Head of caudate nucleus (tissue), 42 donors: Measurements from ENCODE around the gene GRB10.

Source experiments
- DNase-seq, 42 donors: peaks; one replicate each; pipeline versions ENCODE4 v3.0.0 to v3.0.0-alpha.2; 2020 to 2021; ENCODE audit warnings: mixed read lengths in 7 of 42
- intact Hi-C: fragments of 100-400 bp; cut with DNase I; formaldehyde crosslinking; loops from one replicate; pipeline ENCODE4 v1.15.0; 2022

Gene GRB10

DNA sequence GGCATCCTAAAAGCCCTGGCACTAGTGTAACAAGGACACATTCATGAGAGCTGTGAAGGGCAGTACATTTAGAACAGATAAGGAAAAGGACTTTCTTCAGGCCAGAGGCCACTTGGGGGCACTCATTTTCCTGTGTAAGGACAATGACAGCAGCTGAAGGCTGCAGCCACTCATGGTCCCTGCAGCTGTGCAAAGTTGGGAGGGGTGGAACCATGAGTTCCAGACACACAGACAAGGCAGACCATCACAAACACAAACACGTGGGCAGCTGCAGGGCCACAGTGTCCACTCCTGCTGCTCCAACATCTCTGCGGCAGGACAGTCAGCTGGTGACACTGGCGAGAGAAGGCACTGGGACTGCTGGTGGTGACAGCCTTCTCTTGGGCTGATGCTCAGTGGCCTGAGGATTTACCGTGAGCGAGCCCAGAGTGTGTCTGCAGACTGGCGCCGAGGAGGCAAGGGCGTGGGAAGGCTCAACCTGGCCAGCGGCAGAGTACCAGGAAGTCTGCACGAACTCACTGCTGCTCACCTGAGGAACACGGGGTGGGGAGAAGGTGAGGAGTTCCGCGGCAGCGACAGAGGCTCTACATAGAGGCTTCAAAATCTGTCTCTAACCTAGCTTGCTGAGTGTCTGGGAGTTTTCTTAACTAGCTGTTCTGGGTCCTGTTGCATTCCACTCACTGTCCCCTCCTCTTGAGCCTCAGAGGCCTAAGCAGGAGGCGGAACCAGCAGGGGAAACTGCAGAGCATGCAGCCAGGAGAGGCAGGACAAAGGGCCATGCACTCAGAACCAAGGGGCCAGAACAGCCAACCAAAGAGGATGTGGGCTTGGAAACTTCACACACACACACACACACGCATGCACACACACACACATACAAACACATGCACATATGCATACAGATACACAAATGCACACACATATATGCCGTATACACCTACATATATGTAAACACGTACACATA lies 141.0 kb downstream of the GRB10 start:
- intact Hi-C loops = loop anchor here (5.0 kb wide), 1 partner anchor 36 kb away; no protein-coding TSS in a partner anchor
- peak; percentile 69 to 97 (median 90) for DNase-seq

DNA sequence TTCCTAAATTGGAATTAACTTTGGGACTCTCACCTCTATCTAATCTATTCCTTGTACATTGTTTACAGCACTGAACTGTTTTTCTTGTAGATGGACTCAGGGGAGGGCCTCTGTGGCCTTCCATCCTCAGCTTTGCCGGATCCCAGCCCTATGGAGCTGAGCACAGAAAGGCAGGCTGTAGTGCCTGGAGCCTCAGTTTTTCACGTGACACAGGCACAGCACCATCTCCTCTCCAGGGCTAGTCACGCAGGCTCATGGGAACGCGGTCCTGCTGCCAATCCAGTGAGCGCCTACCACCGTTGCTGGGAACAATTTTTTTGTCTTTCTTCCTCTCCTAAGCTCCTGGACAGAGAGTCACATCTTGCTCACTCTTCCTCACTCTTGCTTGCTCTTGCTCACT lies 141.9 kb downstream of the GRB10 start:
- peak in 19 of 42 donors; percentile 33 to 82 (median 54) for DNase-seq
- intact Hi-C loops = loop anchor here (5.0 kb wide), 1 partner anchor 37 kb away; no protein-coding TSS in a partner anchor

DNA sequence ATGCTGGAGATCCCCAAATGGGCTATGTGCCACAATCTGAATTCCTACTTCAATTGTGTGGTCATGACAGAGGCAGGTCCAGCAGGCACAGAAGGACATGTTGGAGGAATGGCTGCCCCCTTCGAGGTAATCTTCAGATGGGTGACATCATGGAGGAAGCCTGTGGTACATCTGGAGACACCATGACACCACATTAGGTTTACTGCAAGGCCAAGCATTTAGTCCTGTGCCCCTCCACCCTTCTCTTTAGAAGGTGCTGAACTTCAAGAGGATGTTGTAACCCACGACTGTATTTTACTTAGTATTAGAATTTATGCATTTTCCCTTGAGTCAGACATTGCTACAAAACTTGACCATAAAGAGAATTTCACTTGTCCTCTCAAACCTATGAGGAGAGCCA lies 142.4 kb downstream of the GRB10 start:
- intact Hi-C loops = loop anchor here (5.0 kb wide), 1 partner anchor 37 kb away; no protein-coding TSS in a partner anchor

DNA sequence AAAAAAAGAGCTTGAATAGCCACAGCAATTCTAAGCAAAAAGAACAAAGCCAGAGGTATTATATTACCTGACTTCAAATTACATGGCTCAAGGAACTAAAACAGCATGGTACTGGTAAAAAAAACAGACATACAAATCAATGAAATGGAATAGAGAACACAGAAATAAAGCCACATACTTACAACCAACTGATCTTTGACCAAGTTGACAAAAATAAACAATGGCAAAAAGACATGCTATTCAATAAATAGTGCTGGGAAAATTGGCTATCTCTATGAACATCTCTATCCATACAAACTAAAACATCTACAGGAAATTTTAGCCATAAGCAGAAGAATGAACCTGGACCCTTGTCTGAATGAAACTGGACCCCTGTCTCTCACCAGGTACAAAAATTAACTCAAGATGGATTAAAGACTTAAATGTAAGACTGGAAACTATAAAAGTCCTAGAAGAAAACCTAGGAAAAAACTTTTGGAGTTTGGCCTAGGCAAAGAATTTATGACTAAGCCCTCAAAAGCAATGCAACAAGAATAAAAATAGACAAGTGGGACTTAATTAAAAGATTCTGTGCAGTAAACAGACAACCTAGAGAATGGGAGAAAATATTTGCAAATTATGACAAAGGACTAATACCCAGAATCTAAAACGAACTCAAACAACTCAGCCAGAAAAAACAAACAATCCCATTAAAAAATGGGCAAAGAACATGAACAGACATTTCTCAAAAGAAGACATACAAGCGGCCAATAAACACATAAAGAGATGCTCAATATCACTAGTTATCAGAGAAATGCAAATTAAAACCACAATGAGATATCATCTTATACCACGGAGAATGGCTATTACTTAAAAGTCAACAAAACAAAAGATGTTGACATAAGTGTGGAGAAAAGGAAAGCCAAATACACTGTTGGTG lies 144.7 kb downstream of the GRB10 start:
- intact Hi-C loops = no loop called here
- DNase-seq = no peak

More for the DNA sequence above, 142.4 kb downstream of the GRB10 start:
- DNase-seq = peak in 2 of 42 donors; percentile 26 to 42

DNA sequence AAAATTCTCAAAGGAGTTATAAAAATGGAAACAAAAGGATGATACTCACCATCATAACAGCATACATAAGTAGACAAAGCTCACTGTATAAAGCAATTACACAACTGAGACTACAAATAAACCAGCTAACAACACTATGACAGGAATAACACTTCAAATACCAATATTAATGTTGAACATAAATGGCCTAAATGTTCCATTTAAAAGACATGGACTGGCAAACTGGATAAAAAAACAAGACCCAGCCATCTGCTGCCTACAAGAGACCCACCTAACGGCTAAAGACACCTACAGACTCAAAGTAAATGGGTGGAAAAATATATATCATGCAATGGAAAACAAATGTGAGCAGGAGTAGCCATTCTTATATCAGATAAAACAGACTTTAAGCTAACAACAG lies 148.3 kb downstream of the GRB10 start:
- DNase-seq = no peak
- intact Hi-C loops = no loop called here

DNA sequence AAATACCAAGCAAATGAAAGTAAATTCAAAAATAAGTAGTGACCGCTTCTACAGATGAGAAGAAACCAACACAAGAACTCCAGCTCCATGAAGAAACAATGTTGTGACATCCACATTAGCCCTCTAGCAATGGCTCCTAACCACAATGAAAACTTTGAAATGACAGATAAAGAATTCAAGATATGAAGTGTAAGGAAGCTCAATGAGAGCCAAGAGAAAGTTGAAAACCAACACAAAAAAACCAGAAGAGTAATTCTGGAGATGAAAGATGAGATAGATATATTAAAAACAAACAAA lies 149.3 kb downstream of the GRB10 start:
- intact Hi-C loops = no loop called here
- DNase-seq = no peak

DNA sequence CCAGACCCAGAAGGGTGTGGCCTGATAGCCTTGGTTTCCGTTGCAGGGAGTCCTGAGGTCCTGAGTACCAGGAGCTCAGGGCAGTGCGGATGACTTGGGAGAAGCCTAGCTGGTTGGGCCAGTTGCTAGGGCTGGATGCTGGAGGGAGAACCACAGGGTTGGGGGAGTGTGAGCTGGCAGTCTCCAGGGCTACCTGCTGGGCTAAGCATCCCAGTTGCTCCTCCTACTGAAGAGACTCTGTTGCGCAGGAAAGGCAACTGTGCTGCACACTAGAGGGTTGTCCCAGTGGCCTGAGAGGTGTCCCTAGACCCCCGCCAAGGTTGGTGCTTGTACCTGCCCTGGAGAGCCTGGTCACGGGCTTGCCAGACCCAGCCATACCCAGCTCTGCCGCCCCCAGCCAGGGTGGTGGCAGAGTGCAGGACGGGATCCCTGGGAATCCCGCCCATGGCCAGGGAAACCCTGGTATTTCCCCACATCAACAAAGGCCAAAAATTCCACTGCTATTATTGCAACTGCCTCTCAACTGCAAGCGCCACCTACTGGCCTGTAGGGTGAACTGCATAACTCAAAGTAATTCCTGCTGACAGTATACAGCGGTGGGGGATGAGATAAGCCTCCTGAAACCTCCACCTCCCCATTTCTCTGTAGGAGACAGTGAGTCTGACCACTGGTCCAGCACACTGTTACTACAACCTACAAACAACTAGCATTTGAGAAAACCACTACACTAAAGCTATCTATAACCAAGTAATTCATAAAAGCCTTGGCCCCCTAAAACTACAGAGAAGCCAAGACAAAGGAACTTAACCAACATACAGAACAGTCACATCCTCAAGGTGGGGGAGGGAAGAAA lies 149.9 kb downstream of the GRB10 start:
- DNase-seq = peak in 23 of 42 donors; percentile 31 to 78 (median 53)
- intact Hi-C loops = no loop called here

DNA sequence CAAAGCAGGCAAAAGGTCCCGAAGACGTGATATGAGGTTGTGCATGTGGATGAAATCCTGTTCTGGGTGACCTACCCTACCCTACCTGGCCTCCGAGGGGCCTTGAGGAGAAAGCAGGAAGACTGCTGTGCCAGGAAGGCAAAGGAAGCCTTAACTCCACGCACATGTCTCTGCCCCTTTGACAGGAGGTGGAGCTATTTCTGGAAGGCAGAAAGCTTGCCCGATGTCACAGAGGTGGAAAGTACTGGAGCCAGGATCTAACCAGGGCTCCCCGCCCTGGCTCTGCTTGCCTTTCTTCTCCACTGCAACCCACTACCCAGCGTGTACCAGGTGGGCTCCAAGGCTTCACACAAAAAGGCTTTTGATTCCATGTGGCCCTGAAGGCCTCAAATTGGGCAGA lies 151.1 kb downstream of the GRB10 start:
- intact Hi-C loops = no loop called here
- DNase-seq = peak in 4 of 42 donors; percentile 13 to 43 (median 32)

DNA sequence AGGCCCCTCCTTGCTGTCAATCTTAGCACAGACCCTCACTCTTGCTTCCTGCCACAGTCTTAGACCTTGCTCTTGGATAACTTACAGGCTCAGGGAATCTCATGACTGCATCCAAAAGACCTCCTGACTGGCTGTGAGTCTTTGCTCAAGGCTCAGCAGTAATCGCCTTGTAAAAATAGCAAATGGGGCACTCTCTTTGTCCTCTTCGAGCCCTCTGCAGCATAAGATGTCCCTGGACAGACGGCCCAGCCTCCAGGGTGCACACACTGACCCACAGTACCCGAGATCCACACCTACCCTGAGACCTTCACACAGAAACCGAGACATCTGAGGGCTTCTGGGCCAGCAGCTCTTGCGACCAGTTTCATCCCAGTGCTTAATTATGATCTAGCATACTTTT lies 151.6 kb downstream of the GRB10 start:
- intact Hi-C loops = no loop called here
- DNase-seq = peak in 3 of 42 donors; percentile 5 to 41 (median 14)

DNA sequence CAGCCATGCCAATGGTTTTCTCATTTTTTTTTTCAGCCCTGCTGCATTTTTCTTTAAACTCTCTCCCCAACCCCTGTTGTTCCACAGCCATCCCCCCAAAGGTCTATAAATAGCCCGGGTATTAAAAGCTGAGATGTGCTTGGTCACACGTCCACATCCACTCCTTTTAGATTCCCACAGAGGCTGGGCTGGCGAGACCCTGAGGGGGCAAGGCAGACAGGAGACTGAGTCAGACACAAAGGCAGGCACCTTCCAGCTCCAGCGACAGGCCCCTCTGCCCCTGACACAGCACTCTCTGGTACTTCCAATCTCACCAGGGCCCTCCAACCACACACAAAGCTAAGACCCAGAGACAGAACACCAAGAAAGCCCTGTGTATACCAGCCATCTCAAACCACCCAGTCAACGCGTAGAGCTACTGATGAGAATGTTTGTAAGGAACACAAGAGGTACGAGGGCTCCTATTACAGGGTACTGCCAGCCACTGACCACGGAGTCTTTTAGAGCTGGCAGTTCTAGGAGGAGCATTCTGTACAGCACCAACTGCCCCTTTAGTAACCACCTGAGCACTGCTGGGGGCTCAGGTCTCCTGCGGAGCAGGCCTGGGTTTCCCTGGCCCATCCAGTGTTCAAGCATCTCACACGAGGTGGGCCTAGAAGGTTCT lies 153.3 kb downstream of the GRB10 start:
- intact Hi-C loops = no loop called here
- peak in 2 of 42 donors; percentile 3 to 41 for DNase-seq

DNA sequence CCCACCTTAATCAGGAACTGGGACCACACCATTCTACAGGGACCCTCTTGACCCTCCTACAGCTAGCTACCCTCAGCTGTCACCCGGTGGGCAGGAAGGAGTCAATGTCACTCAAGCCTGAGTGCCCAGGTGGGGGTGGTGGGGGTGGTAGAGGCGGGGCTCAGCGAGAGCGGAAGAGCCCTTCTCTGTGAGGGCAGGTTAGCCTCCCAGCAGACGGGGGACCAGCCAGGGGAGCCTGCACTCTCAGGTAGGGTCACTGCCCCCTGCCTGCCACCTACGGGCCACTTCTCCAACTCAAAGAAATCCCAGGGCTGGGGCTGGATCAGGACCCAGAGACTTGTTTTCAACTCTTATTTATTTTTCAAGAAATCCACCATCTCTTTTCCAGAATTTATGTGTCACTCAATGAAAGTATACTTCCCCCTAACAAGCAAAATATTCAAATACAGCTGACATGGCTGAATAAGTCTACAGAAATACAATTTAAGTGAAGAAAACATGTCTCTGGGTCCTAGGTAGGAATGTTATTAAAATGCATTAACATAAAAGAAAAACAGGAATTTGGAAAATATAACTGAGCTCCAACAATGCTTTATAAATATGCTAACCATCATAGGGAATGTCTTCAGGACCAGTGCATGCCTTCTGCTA lies 154.1 kb downstream of the GRB10 start:
- intact Hi-C loops = no loop called here
- peak in 3 of 42 donors; percentile 6 to 38 (median 25) for DNase-seq

DNA sequence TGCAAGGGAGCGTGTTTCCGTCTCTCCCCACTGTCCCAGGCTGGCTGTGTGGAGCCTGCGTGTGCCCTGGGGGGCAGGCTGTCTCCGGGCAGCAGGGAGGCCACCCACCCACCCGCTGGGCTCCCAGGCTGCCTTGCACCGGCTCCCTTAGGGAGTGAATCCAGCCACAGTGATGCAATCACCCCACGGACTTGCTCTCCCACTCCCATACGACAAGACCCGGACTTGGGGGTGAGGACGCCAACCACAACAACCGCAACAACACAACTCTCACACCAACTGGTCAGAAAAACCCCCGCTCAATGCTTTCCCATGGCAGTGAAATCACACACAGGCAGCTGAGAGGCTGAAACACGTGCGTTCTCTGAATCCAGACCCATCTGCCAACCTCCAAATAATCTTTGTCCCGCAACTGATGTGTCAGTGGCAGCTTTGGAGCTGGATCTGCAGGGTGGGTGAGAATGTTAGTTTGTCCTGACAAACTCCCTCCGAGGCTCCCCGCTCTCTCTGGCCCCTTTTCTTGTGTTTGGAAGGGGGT lies 154.8 kb downstream of the GRB10 start:
- intact Hi-C loops = no loop called here
- peak in 3 of 42 donors; percentile 6 to 45 (median 35) for DNase-seq

DNA sequence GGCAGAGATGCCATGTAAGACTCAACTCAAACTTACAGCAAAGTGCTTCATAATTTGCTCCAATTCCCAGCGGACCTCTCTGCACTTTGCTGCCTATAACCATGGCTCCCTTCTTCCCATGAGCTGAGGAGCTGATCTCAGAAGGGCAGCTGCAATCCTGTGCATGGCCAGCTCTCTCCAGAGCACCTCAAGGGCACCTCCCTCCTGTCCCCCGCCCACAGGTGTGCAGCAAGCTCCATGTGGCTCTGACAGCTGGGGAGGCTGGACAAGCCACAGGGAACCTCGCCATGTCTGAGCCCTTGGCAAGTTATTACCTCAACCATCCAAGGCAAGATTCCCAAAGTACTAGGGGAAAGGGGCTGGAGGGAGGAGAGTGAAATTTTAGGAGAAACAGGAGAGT lies 156.4 kb downstream of the GRB10 start:
- intact Hi-C loops = no loop called here
- peak in 2 of 42 donors; percentile 6 to 32 for DNase-seq

DNA sequence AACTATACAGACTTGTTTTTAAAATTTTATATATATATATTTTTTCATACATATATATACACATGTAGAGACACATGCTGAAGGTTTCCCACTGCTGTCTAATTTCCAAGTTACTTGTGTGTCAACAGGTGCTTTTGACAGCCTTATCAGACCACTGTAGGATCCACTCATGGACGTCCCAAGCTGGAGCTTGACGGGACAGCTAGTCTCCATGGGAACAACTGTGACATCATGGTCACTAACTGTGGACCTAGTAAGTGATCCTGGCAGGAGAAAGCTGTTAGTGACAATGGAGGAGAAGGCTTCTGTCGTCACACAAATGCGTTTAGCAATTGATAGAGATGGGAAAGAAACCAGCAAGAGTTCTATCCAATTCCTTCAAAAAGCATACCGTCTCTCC lies 157.3 kb downstream of the GRB10 start:
- intact Hi-C loops = no loop called here
- DNase-seq = no peak

DNA sequence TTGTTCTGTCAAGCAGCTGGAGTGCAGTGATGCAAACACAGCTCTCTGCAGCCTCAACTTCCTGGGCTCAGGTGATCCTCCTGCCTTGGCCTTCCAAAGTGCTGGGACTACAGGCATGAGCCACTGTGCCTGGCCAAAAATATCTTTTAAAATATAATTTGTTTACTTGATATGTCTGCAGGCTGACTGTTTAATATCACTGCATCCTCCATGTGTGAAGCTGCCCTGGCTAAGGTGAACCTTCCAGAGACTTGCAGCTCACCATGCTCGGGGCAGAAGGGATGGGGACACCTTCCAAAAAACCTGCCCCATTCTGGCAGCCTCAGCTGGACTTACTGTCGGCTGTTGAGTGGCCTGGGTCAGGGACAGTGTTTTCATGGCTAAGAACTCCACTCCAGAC lies 159.9 kb downstream of the GRB10 start:
- peak in 1 of 42 donors; percentile 3 for DNase-seq
- intact Hi-C loops = no loop called here

DNA sequence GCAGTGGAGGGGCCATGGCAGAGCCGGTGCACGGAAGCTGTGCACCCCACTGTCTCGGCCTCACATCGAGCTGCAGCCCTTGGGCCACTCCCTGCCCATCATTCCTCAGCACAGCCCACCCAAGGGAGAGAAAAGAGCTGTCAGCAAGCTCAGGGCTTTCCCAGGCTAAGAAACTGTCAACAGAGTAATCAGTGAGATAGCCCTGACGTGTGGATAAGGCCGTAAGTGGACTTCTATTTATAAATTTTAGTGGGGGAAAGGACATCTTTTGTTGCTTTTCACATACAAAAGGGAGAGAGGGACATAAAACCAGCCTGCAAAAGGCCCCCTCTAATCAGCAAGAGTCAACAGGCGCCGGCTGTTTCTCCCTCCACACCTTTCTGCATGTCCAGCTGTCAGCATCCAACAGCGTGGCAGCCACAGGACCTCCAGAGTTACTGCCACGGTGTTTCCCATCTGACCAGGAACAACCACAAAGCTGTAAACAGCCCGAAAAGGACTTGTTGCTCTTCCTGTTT lies 160.7 kb downstream of the GRB10 start:
- peak in 1 of 42 donors; percentile 5 for DNase-seq
- intact Hi-C loops = no loop called here

DNA sequence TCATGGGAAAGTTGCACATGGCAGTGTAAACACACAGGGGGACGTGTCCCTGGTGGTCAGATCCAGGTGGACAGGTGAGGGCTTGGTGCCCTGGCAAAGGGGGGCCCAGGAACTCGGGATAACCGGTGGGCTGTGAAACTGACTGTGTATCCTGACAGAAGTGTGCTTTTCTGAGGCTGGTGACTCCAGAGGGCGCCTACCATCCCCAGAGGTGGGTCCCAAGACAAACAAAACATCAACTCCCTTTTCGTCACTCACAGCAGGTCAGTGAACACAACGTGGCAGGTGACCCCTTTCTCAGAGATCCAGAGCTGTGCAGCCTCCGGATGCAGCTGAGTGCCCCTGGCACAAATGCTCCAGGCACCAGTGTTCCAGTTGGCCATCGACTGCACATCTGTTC lies 161.5 kb downstream of the GRB10 start:
- intact Hi-C loops = no loop called here
- peak in 1 of 42 donors; percentile 7 for DNase-seq
